Astrocyte (in vitro differentiated cells and primary cell): ENCODE data around the gene SF3B2. TPM values are rescaled to one million over a fixed set of nuclear protein-coding genes. Genes with fewer than 3 reads are reported as not detected.

Experiments
- DNase-seq: peaks from one replicate; pipeline ENCODE4 v3.0.0-alpha.2; 2010; ENCODE audit warnings: low read depth
- FAIRE-seq: peaks from 2 replicates; lab custom pipeline; 2011; peaks lifted over from hg19 to GRCh38; lab: Jason Lieb, UNC
- H2AFZ ChIP-seq: 2 replicates; pipeline ENCODE4 v1.6.0; 2012; ENCODE audit warnings: low read depth, low read length, inconsistent platforms
- H3K27ac ChIP-seq: 2 replicates; pipeline ENCODE4 v1.5.1; 2011; ENCODE audit warnings: low read depth, low read length, inconsistent platforms
- H3K27me3 ChIP-seq: 2 replicates; pipeline ENCODE4 v1.6.0; 2011; ENCODE audit warnings: low read length, inconsistent platforms; ENCODE audit not compliant: insufficient read depth
- H3K36me3 ChIP-seq: 2 replicates; pipeline ENCODE4 v1.5.1; 2011; ENCODE audit warnings: low read length, inconsistent platforms; ENCODE audit not compliant: insufficient read depth
- H3K4me1 ChIP-seq: 2 replicates; pipeline ENCODE4 v1.5.1; 2011; ENCODE audit warnings: low read length, inconsistent platforms; ENCODE audit not compliant: insufficient read depth
- H3K4me2 ChIP-seq: 2 replicates; pipeline ENCODE4 v1.6.0; 2012; ENCODE audit warnings: low read length, inconsistent platforms
- H3K4me3 ChIP-seq: 2 replicates; pipeline ENCODE4 v1.5.1; 2011; ENCODE audit warnings: low read depth, mild to moderate bottlenecking, low read length, inconsistent platforms; ENCODE audit not compliant: insufficient read depth
- H3K79me2 ChIP-seq: 2 replicates; pipeline ENCODE4 v1.6.0; 2012; ENCODE audit warnings: mild to moderate bottlenecking, low read length, inconsistent platforms; ENCODE audit not compliant: insufficient read depth
- H3K9ac ChIP-seq: 2 replicates; pipeline ENCODE4 v1.6.0; 2012; ENCODE audit warnings: mild to moderate bottlenecking, low read length, inconsistent platforms
- H3K9me3 ChIP-seq: 2 replicates; pipeline ENCODE4 v1.5.1; 2012; ENCODE audit warnings: low read depth, mild to moderate bottlenecking, low read length, inconsistent platforms; ENCODE audit not compliant: insufficient read depth
- H4K20me1 ChIP-seq: 2 replicates; pipeline ENCODE4 v1.6.0; 2012; ENCODE audit warnings: low read length, inconsistent platforms; ENCODE audit not compliant: insufficient read depth
- H3K27ac Mint-ChIP-seq: one replicate; pipeline ENCODE4 v1.8.0; 2021; ENCODE audit warnings: mild to moderate bottlenecking, mixed read lengths; ENCODE audit not compliant: unreplicated experiment
- H3K27me3 Mint-ChIP-seq: one replicate; pipeline ENCODE4 v1.8.0; 2021; ENCODE audit warnings: low read depth, mixed read lengths; ENCODE audit not compliant: unreplicated experiment
- H3K36me3 Mint-ChIP-seq: one replicate; pipeline ENCODE4 v1.8.0; 2021; ENCODE audit warnings: low read depth, mixed read lengths; ENCODE audit not compliant: unreplicated experiment
- H3K4me1 Mint-ChIP-seq: one replicate; pipeline ENCODE4 v1.8.0; 2021; ENCODE audit warnings: low read depth, mixed read lengths; ENCODE audit not compliant: unreplicated experiment
- H3K4me3 Mint-ChIP-seq: one replicate; pipeline ENCODE4 v1.8.0; 2021; ENCODE audit warnings: mild to moderate bottlenecking, moderate library complexity, mixed read lengths; ENCODE audit not compliant: unreplicated experiment
- H3K9me3 Mint-ChIP-seq: one replicate; pipeline ENCODE4 v1.8.0; 2021; ENCODE audit warnings: mild to moderate bottlenecking, mixed read lengths; ENCODE audit not compliant: unreplicated experiment
- CTCF ChIP-seq: IDR thresholded peaks from 2 replicates; pipeline ENCODE4 v1.5.1; 2011; ENCODE audit warnings: low read depth, mild to moderate bottlenecking, inconsistent platforms, low read length, moderate library complexity; ENCODE audit not compliant: insufficient read depth
- EZH2 ChIP-seq: IDR thresholded peaks from 2 replicates; pipeline ENCODE4 v1.6.1; 2012; ENCODE audit warnings: mild to moderate bottlenecking, low read length, inconsistent platforms; ENCODE audit not compliant: insufficient read depth
- total RNA-seq: library from RNA; stranded (reverse); gene quantifications from 2 replicates; pipeline ENCODE4 v1.2.1, GENCODE V29; 2021

SF3B2 gene
- total RNA-seq, 1 donor from 2014 or later = 170 TPM

- Mint-ChIP-seq H3K4me3 (no peak overlapping the region), H3K36me3 (peaks cover 7% of the 10 kb centered on the region), H3K27me3 (no peaks in the 10 kb centered on the region), H3K27ac (no peak overlapping the region), H3K9me3 (no peaks in the 10 kb centered on the region), H3K4me1 (peaks cover 19% of the 10 kb centered on the region)
- Histone ChIP-seq H3K9me3 (no peaks in the 10 kb centered on the region), H3K27me3 (no peaks in the 10 kb centered on the region), H2AFZ (no peak overlapping the region), H3K79me2 (peaks cover 52% of the 10 kb centered on the region), H3K4me3 (no peak overlapping the region), H3K4me1 (no peaks in the 10 kb centered on the region), H3K9ac (no peak overlapping the region), H3K27ac (no peak overlapping the region), H3K36me3 (no peaks in the 10 kb centered on the region), H3K4me2 (no peak overlapping the region), H4K20me1 (peaks cover 34% of the 10 kb centered on the region)
- DNase-seq = peak; percentile 36
- TF ChIP-seq EZH2 = no peak
- TF ChIP-seq CTCF = no peak
- no peak for FAIRE-seq
Measured at GRCh38 chr11:66100272-66101065, 48.3 kb downstream of the SF3B2 start.

- H3K36me3 ChIP-seq = no peaks in the 10 kb centered on the region
- Mint-ChIP-seq H3K36me3 (peaks cover 7% of the 10 kb centered on the region), H3K4me1 (peaks cover 21% of the 10 kb centered on the region), H3K4me3 (no peak overlapping the region), H3K9me3 (no peaks in the 10 kb centered on the region), H3K27ac (no peak overlapping the region), H3K27me3 (no peaks in the 10 kb centered on the region)
- H2AFZ ChIP-seq = no peak overlapping the region
- no peak overlapping the region for H3K4me3 ChIP-seq
- no peaks in the 10 kb centered on the region for H3K27me3 ChIP-seq
- no peak overlapping the region for H3K4me2 ChIP-seq
- H3K79me2 ChIP-seq = peaks cover 58% of the 10 kb centered on the region
- no peaks in the 10 kb centered on the region for H3K9me3 ChIP-seq
- no peaks in the 10 kb centered on the region for H3K4me1 ChIP-seq
- TF ChIP-seq EZH2 (no peak), CTCF (no peak)
- no peak for DNase-seq
- H3K9ac ChIP-seq = no peak overlapping the region
- H3K27ac ChIP-seq = no peak overlapping the region
- no peak for FAIRE-seq
- peaks cover 34% of the 10 kb centered on the region for H4K20me1 ChIP-seq
Measured at GRCh38 chr11:66101066-66101464, 48.9 kb downstream of the SF3B2 start.

GRCh38 chr11:66104057-66104638 lies 52.0 kb downstream of the SF3B2 start:
- Mint-ChIP-seq H3K4me1 (peaks cover 34% of the 10 kb centered on the region), H3K27ac (no peak overlapping the region), H3K9me3 (no peaks in the 10 kb centered on the region), H3K36me3 (peaks cover 7% of the 10 kb centered on the region), H3K4me3 (no peak overlapping the region), H3K27me3 (no peaks in the 10 kb centered on the region)
- Histone ChIP-seq H3K4me1 (peaks cover 14% of the 10 kb centered on the region), H3K27ac (no peak overlapping the region), H2AFZ (no peak overlapping the region), H3K4me2 (no peak overlapping the region), H3K79me2 (peaks cover 62% of the 10 kb centered on the region), H3K9me3 (no peaks in the 10 kb centered on the region), H3K9ac (no peak overlapping the region), H3K27me3 (no peaks in the 10 kb centered on the region), H4K20me1 (peaks cover 19% of the 10 kb centered on the region), H3K4me3 (no peak overlapping the region), H3K36me3 (no peaks in the 10 kb centered on the region)
- DNase-seq = no peak
- no peak for FAIRE-seq
- TF ChIP-seq EZH2 (no peak), CTCF (no peak)
